Stimulated activated naive CD8-positive, alpha-beta T cell treated with anti-CD3 and anti-CD28 coated beads, Interleukin-15, Interleukin-2, amounts not matched to agents 100 U/mL and 50 U/mL, for 24 hours (primary cell): ENCODE measurements around the gene PTGFRN.

Experiments
- ATAC-seq: fragments of 150-1000 bp; cut with Tn5 transposase; one replicate; pipeline ENCODE4 v1.10.0; 2021
- DNase-seq: peaks from one replicate; pipeline ENCODE4 v3.0.0; 2021

The PTGFRN gene

DNA sequence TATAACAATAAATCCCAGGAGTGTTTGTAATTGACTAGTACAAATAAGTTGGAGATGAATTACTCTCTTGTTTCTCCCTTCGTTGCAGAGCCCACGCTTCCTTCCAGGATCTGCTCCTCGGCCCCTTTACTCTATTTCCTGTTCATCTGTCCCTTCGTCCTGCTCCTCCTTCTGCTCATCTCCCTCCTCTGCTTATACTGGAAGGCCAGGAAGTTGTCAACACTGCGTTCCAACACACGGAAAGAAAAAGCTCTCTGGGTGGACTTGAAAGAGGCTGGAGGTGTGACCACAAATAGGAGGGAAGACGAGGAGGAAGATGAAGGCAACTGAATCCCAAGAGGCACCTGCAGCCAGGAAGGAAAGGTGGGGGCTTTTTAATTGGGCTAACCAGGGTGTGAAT, 124.1 kb downstream of the PTGFRN start:
- no peak for ATAC-seq
- no peak for DNase-seq

- DNase-seq (no peak), ATAC-seq (no peak)
Observed at GRCh38 chr1:117034791-117035290, 125.1 kb downstream of the PTGFRN start.

- ATAC-seq (no peak), DNase-seq (no peak)
Observed at GRCh38 chr1:117036018-117036461, 126.3 kb downstream of the PTGFRN start.

DNA sequence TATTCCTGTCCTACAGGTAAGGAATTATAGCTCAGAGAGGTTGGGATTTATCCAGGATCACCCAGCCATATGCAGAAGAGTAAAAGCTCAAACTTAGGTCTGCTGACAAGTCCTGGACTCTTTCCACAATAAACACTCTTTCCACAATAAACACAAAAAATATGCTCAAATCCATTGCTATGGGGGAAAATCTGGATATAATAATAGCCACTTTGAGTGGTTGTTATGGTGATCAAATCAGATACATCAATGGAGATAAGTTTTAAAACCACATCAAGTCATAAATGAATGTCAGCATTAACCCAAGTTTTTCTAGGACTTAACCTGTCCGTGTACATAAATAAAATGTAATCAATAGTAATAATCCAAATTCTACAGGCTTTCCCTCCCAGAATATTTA, 128.1 kb downstream of the PTGFRN start:
- ATAC-seq (no peak), DNase-seq (no peak)

- ATAC-seq (no peak), DNase-seq (no peak)
Observed at GRCh38 chr1:117038236-117038635, 128.5 kb downstream of the PTGFRN start.
